ENCODE measurements around the gene MAPK8IP1. TPM values are rescaled to one million over a fixed set of nuclear protein-coding genes. Genes with fewer than 3 reads are reported as not detected.

MAPK8IP1 gene
- total RNA-seq, 6 experiments from 2014 or later, result 1.7 to 6.2 (median 2.6) TPM

- no peaks in the 10 kb centered on the region for H3K9me3 ChIP-seq
- H3K27me3 ChIP-seq, result no peaks in the 10 kb centered on the region
- ATAC-seq (no peak), DNase-seq (no peak)
- H3K27ac ChIP-seq, result no peak overlapping the region
- no peak overlapping the region for H3K4me3 ChIP-seq
- intact Hi-C loops (cut with DNase I), result no loop called here
- no peaks in the 10 kb centered on the region for H3K36me3 ChIP-seq
- WGBS (ENCODE audit: insufficient coverage, low coverage, low lambda C conversion rate, missing lambda C conversion rate), result 88% methylated on average over 4 of the region's 6 CpGs
- no peak for TF ChIP-seq POLR2A (IDR thresholded peaks at IDR 0.05)
- TF ChIP-seq, protein P1, sequence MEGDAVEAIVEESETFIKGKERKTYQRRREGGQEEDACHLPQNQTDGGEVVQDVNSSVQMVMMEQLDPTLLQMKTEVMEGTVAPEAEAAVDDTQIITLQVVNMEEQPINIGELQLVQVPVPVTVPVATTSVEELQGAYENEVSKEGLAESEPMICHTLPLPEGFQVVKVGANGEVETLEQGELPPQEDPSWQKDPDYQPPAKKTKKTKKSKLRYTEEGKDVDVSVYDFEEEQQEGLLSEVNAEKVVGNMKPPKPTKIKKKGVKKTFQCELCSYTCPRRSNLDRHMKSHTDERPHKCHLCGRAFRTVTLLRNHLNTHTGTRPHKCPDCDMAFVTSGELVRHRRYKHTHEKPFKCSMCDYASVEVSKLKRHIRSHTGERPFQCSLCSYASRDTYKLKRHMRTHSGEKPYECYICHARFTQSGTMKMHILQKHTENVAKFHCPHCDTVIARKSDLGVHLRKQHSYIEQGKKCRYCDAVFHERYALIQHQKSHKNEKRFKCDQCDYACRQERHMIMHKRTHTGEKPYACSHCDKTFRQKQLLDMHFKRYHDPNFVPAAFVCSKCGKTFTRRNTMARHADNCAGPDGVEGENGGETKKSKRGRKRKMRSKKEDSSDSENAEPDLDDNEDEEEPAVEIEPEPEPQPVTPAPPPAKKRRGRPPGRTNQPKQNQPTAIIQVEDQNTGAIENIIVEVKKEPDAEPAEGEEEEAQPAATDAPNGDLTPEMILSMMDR (IDR thresholded peaks at IDR 0.05), result no peak
- H3K4me1 ChIP-seq, result peaks cover 0 to 24% (median 2%) of the 10 kb centered on the region in 4 donors
Observed at GRCh38 chr11:45894555-45895247, 9.2 kb downstream of the MAPK8IP1 start.

DNA sequence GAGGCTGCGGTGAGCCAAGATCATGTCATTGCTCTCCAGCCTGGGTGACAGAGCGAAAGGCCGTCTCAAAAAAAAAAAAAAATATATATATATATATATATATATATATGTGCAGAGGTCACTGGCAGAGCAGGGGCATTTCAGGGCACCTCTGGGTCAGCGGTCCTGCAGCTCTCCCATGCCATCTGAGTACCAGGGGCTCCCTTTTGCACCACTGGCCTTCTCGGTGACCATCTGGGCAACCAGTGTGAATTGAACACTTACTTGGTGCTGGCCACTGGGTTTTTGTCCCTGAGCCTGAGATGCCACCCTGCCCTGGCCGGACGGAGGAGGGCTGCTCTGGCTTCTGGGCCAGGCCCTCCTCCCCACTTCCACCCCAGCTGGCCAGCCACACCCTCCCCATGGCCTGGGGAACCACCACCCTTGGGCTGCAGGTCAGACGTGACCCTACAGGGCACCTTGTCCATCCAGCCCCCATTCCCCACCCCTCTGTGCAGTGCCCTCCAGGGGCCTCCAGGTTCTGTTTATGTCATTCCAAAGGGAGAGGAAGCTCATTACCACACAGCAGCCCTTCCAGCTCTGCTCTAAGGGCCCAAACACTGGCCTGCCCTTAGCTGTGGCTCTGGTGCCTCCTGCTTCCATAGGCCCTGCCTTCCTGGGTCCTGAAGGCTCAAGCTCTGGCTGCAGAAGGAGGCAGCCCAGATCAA lies 10.3 kb downstream of the MAPK8IP1 start:
- no peaks in the 10 kb centered on the region for H3K36me3 ChIP-seq
- intact Hi-C loops (cut with DNase I), result no loop called here
- H3K9me3 ChIP-seq, result no peaks in the 10 kb centered on the region
- no peak for ATAC-seq
- TF ChIP-seq POLR2A (IDR thresholded peaks at IDR 0.05), result no peak
- TF ChIP-seq, protein P1 (IDR thresholded peaks at IDR 0.05), result no peak
- no peaks in the 10 kb centered on the region for H3K27me3 ChIP-seq
- 70% methylated on average over 2 of the region's 8 CpGs for WGBS (ENCODE audit: insufficient coverage, low coverage, low lambda C conversion rate, missing lambda C conversion rate)
- H3K4me3 ChIP-seq, result no peak overlapping the region
- peaks cover 0 to 24% (median 2%) of the 10 kb centered on the region in 4 donors for H3K4me1 ChIP-seq
- DNase-seq, result no peak
- H3K27ac ChIP-seq, result no peak overlapping the region

GRCh38 chr11:45896422-45896984 lies 11.1 kb downstream of the MAPK8IP1 start:
- DNase-seq, result no peak
- Histone ChIP-seq H3K9me3 (no peaks in the 10 kb centered on the region), H3K4me3 (no peak overlapping the region), H3K27ac (no peak overlapping the region), H3K27me3 (no peaks in the 10 kb centered on the region), H3K36me3 (no peaks in the 10 kb centered on the region), H3K4me1 (peaks cover 0 to 19% (median 2%) of the 10 kb centered on the region in 4 donors)
- WGBS (ENCODE audit: insufficient coverage, low coverage, low lambda C conversion rate, missing lambda C conversion rate), result 0% methylated on average over 4 of the region's 19 CpGs
- intact Hi-C loops (cut with DNase I), result no loop called here
- ATAC-seq, result no peak
- TF ChIP-seq POLR2A (IDR thresholded peaks at IDR 0.05), result no peak
- TF ChIP-seq, protein P1 (IDR thresholded peaks at IDR 0.05), result no peak

GRCh38 chr11:45897556-45897955 lies 12.1 kb downstream of the MAPK8IP1 start:
- Histone ChIP-seq H3K27me3 (no peaks in the 10 kb centered on the region), H3K27ac (no peak overlapping the region), H3K36me3 (no peaks in the 10 kb centered on the region), H3K9me3 (no peaks in the 10 kb centered on the region), H3K4me3 (no peak overlapping the region), H3K4me1 (peaks cover 0 to 12% (median 2%) of the 10 kb centered on the region in 4 donors)
- DNase-seq, result no peak
- intact Hi-C loops (cut with DNase I), result no loop called here
- no peak for ATAC-seq
- no CpG with 5 or more reads among the region's 6 CpGs for WGBS (ENCODE audit: insufficient coverage, low coverage, low lambda C conversion rate, missing lambda C conversion rate)
- TF ChIP-seq, protein P1 (IDR thresholded peaks at IDR 0.05), result no peak
- no peak for TF ChIP-seq POLR2A (IDR thresholded peaks at IDR 0.05)
